GM20431 (cell line): ENCODE results near the gene CSRP1.

Experiments
- in situ Hi-C: fragments of 300-500 bp; cut with MseI, MboI; formaldehyde crosslinking; loops from one replicate; pipeline ENCODE4 v1.15.0; 2020; ENCODE audit warnings: low sequenced_read_pairs; ENCODE audit not compliant: unreplicated experiment

CSRP1 gene

DNA sequence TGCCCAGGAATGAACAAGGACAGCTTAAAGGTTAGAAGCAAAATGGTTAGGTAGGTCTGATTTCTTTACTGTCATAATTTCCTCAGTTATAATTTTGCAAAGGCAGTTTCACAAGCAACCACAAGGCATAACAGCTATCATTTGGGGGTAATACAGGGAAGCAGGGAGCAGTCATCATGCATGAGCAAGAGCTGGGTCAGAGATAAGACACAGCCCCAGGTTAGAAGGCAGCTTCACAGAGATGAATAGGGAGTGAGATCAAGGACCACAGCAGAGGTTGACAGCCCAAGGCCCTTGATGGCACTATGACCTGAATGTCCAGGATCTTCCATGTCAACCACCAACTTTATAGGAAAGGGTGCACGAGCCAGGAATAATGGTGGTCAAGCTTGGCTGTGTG, 9.0 kb upstream of the CSRP1 start:
- in situ Hi-C loops = no loop called here

DNA sequence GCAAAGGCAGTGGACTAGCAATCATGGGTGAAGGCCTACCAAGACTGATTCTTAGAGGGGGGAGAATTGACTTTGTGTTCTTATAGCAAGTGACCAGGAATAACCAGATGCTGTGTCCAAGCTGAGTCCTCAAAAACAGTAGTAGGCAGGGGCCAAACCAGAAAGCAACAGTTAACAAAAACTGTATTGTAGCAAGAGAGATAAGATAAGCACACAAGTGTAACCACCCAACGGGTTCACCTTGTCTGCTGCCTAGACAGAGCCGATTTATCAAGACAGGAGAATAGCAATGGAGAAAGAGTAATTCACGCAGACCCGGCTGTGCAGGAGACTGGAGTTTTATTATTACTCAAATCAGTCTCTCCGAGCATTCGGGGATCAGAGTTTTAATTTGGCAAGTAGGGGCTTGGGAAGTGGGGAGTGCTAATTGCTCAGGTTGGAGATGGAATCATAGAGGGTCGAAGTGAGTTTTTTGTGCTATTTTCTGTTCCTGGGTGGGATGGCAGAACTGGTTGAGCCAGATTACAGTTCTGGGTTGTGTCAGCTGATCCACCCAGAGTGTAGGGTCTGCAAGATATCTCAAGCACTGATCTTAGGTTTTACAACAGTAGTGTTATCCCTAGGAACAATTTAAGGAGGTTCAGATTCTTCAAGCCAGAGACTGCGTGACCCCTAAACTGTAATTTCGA, 8.3 kb upstream of the CSRP1 start:
- in situ Hi-C loops = no loop called here

DNA sequence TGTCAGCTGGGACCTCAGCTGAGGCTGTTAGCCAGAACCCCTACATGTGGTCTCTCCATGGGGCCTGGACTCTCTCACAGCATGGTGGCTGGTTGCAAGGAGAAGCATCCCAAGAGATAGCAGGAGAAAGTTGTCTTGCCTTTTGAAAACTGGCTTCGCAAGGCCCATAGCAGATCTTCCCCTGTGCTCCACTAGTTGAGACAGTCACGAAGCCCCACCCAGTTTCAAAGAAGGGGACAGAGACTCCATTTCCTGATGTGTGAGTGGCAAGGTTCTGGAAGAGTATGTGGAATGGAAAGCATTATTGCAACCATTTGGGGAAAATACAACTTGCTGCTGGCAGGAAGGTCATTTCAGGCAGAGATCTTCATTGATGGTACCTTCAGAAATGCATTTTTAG, 7.5 kb upstream of the CSRP1 start:
- in situ Hi-C loops = no loop called here

DNA sequence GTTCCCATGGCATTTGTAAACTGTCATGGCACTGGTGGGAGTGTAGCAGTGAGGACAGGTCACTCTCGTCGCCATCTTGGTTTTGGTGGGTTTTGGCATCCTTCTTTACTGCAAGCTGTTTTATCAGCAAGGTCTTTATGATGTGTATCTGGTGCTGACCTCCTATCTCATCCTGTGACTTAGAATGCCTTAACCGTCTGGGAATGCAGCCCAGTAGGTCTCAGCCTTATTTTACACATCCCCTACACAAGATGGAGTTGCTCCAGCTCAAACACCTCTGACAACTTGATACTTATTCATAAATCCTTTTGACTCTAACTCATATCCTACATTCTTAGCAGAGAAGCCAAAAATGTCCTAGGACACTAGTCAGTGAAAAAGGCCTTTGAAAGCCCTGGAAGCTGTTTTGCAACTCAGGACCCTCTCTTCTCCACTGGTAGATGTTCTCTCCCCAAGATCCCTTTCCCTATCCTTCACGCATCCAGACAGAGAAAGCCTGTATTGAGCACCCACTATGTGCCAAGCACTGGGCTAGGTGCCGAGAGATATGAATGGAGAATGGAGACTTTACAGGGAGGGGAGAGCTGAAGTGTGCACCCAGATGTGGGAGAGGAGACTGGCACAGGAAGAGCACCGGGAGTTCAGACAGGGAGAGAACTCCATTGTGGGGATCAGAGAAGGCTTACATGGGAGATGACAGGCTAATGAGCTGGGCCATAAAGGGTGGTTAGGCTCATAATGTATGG, 6.7 kb upstream of the CSRP1 start:
- in situ Hi-C loops = no loop called here

DNA sequence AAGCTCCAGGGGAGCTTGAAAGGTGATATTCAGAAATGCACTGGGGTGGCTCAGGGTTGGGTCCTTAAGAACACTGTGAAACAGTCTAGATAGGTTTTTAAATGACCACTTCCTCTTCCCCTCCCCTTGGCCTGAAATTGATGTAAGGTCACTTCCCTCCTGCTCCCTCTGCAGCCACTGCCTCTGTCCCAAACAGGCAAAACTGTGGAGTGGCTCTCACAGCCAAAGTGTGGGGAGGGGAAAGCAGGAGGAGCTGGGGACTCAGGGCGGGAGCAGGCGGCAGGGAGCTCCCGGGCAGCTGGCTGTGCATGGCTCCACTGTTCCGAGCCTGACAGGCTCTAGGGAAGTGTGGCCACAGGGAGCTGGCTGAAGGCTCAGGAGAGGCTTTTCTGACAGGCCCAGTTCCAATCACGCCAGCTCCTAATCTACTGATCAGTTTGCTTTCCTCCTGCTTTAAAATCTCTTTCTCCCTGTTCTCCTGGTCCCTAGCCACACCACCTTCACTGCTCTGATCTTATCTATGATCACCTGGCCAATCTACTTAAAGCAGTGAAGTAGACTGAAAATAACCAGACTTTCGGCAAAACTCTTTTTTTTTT, 5.1 kb upstream of the CSRP1 start:
- in situ Hi-C loops = no loop called here

- in situ Hi-C loops = no loop called here
Observed at GRCh38 chr1:201511396-201511940, 4.5 kb upstream of the CSRP1 start.

DNA sequence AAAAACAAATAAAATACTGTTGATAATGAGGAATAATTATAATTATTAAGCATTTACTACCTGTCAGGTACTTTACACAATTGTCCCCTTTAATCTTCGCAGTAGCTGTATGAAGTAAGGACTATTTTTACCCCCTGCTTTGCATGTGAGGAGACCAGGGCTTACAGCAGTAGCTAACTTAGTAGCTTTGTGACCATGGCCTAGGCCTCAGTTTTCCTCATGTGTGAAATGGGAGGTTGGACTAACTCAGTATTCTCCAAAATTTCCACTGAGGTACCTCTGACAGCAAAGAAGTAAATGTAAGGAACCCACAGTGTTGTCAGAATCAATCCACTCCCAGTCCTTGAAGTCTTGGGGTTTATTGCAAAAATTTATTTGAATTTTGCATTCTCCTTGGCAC, 3.8 kb upstream of the CSRP1 start:
- in situ Hi-C loops = no loop called here

DNA sequence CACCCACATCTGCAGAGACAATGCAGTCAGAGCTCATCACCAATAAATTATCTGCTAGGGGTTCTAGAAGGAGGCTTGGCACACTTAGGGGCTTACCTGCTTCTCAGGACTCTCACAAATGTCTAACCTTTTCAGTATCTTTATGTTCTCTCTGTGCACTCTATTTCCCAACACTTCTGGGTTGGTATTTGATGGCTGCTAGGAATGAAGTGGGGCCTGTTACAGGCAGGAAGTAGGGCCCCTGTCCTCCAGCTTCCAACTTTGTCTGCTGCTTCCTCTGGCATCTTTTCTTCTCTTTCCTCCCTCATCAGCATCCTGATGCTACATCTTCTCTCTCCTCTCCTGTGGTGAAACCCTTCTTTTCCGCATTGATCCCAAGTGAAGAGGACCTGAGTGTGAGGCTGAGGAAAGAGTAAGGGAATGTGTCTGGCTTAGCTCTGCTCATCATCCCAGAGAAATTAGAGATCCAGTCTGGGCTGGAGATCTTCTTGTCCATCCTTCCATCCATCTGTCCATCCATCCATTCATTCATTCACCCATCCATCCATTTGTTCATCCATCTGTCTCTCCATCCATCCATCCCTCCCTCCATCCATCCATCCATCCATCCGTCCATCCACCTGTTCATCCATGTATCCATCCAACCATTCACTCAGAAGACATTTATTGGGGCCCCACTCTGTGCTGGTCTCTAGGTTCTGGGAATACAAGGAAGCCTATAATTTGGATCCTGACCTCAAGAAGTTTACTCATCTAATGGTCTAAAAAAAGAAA, 2.9 kb upstream of the CSRP1 start:
- in situ Hi-C loops = no loop called here

DNA sequence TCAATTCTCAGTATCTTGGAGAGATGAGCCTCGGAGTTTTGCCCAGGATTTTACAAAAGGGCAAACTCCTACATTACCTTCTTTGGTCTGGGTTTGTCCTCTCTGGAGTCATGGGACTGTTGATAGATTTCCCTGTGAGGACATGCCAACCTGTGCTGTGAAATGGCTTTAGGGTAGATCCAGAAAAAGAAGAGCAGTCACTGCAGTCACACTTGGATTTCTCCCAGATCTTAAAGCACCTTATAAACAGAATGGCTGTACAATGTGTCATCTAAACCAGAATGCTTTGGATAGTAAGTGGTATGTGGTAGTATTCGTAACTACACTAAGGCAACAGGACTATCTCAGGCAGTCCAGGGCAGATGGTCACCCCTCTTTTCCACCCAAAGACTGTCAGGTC, 1.9 kb upstream of the CSRP1 start:
- in situ Hi-C loops = no loop called here

GRCh38 chr1:201507360-201507675, 395 bp upstream of the CSRP1 start:
- in situ Hi-C loops = no loop called here

DNA sequence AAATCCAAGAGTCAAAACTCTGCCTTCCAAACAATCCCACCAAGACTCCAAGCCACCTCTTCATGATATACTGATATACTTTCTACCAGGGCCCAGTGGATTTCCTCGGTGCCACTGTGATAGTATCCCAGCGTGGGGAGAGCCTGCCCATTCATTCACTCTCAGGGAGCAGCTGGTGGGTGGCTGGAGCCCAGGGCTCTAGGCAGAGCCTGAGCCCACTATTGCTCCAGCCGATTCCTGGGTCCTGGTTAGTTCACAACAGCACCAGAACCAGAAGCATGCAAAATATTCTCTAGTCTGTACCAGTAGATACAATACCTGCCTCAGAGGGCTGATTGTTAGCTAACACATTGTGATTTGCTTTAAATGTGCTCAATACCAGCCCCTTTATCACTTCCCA, 831 bp downstream of the CSRP1 start:
- in situ Hi-C loops = no loop called here

GRCh38 chr1:201505503-201505890, 1.4 kb downstream of the CSRP1 start:
- in situ Hi-C loops = no loop called here

DNA sequence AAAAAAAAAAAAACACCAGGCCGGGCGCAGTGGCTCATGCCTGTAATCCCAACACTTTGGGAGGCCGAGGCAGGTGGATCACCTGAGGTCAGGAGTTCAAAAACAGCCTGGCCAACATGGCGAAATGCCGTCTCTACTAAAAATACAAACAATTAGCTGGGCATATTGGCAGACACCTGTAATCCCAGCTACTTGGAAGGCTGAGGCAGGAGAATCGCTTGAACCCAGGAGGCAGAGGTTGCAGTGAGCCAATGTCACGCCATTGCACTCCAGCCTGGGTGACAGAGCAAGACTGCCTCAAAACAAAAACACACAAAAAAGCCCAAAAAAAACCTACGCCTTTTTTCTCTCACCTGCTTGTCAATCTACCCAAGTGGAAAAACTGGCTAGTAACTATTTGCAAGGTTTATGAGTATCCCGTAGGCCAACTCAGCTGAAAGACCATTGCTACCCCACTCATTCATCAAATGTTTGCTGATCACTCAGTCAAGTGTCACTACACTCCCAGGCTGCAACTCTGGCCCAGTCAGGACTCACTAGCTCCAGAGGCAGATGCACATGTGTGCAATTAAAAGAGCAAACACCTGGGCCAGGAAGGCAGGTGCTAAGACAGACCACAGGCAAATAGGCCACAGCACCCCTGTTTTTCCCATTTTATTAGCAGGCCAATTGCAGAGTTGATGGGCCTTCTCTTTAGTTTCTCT, 2.0 kb downstream of the CSRP1 start:
- in situ Hi-C loops = no loop called here

DNA sequence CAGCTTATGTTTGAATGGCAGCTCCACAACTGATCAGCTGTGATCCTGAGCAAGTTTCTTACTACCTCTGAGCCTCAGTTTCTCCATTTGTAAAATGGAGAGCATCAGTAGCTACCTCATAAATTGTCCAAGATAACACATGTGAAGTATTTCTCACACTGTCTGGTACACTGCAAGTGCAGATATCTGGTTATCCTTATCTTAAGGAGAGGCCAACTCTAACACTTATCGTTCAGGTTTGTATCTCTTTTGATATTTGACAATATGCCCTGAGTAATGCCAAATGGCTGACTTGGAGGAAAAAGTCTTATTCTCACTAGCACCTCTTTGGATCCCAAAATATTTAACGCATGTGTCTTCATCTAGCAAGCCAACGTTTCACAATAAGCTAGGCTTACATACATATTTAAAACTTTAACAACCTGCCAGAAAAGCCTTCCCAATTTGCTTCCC, 2.7 kb downstream of the CSRP1 start:
- in situ Hi-C loops = no loop called here

- in situ Hi-C loops = no loop called here
Observed at GRCh38 chr1:201503397-201504176, 3.3 kb downstream of the CSRP1 start.

DNA sequence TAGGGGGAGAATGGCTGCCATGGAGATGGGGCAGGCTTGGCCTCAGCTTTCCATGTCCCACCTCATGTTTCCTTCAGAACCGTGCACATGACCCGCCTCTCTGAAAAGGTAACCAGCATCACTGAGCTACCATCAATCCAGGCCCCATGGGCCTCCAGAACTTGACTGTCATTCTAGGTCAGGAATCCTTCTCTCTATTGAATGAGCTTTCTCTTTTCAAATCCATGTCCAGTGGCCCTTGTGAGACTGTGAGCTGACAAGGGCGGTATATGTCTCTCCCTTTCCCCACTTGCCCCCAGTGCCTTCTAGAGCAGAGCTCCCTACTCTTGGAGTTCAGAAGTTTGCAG, 4.4 kb downstream of the CSRP1 start:
- in situ Hi-C loops = no loop called here

DNA sequence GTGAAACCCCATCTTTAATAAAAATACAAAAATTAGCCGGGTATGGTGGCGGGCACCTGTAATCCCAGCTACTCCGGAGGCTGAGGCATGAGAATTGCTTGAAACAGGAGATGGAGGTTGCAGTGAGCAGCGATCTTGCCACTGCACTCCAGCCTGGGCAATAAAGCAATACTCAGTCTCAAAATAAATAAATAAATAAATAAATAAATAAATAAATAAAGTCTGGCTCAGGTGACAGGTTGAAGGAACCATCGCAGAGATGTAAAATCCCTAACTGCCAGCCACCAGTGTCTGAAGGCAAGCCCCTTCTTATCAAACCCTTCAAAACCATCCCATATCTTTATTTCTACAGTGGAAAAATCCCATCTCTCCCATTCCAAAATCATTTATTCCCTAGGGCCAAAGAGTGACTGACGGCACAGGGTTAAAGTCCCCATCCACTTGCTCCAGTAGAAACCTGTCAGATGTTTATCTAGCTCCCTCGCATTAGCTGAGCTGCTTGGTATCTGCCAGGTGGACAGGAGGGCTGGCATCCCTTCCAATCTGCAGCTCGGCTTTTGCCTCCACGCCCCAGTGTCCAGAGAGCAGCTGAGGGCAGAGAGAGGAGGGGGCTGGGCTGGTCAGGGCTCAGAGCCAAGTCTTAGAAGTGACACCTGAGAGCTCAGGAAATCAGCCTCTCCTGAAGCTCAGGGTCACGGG, 5.0 kb downstream of the CSRP1 start:
- in situ Hi-C loops = no loop called here

DNA sequence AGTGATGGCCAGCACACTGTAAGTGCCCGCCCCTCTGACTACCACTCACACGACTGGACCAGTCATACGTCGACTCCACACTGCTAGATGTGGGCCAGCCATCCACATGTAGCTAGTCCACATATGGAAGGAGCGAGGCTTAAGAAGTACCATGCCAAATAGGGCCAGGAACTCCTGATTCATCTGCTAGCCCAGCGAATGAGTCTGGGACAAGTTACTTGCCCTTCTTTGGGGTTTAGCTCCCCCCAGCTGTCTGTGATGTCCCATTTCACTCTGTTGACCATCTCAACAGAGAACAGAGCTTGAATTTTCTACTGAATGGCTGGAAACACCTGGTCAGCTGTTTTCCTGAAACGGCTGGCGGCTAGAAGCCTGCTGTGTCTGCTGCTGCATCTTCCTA, 5.8 kb downstream of the CSRP1 start:
- in situ Hi-C loops = no loop called here

GRCh38 chr1:201500670-201501120, 6.2 kb downstream of the CSRP1 start:
- in situ Hi-C loops = no loop called here
